G401 (cell line): ENCODE data around the gene POTEB. TPM values are rescaled to one million over a fixed set of nuclear protein-coding genes. Genes with fewer than 3 reads are reported as not detected.
"Not testable (repeated sequence)": the region's sequence is repeated elsewhere in the genome, so short reads cannot be mapped to it uniquely, and the experiment has no call there.

ENCODE experiments used
- DNase-seq: peaks from one replicate; pipeline ENCODE4 v3.0.0-alpha.2; 2015; ENCODE audit warnings: low spot score
- in situ Hi-C: cut with HindIII; loops from 2 replicates; pipeline ENCODE4 v1.10.0; 2016; ENCODE audit warnings: low sequenced_read_pairs, mixed read lengths
- total RNA-seq: library from RNA; depleted of rRNA; stranded (reverse); fragments of >200 nt; shearing (Covaris generic); gene quantifications from 2 replicates; pipeline ENCODE4 v1.2.3, GENCODE V29; 2014; rRNA removed

POTEB gene
- total RNA-seq: not detected in 2 replicates

- in situ Hi-C loops, DNase-seq: not testable (repeated sequence)
Observed at GRCh38 chr15:21877635-21878034, at the start of gene POTEB. Gene POTEB, minus strand, starts transcription at chr15:21877735. Its CDS starts 489 bp downstream, at chr15:21877246.

- DNase-seq, in situ Hi-C loops: not testable (repeated sequence)
Observed at GRCh38 chr15:21890955-21891354, 13.4 kb upstream of the POTEB start.

GRCh38 chr15:21889542-21889941, 12.0 kb upstream of the POTEB start:
- DNase-seq, in situ Hi-C loops: not testable (repeated sequence)

GRCh38 chr15:21838831-21839230, 38.7 kb downstream of the POTEB start:
- DNase-seq, in situ Hi-C loops: not testable (repeated sequence)

Other genes with a start within 250 kb of the POTEB start
- gene OR4M2, start 202.8 kb upstream of the POTEB start, total RNA-seq: not detected in 2 replicates